Fibroblast of pulmonary artery (primary cell): ENCODE results near the gene ATL1.
A peak's percentile ranks its signal among the peaks of the same experiment; 100 is the strongest.
"Not testable (repeated sequence)": the region's sequence is repeated elsewhere in the genome, so short reads cannot be mapped to it uniquely, and the experiment has no call there.

ENCODE experiments used
- DNase-seq: peaks from one replicate; pipeline ENCODE4 v3.0.0-alpha.2; 2010; ENCODE audit warnings: low read depth
- H3K4me3 ChIP-seq: replicated peaks from 2 replicates; pipeline ENCODE4 v1.5.1; 2011; ENCODE audit warnings: low read depth, mild to moderate bottlenecking, control low read depth, low read length, moderate library complexity
- CTCF ChIP-seq: IDR thresholded peaks from 2 replicates; pipeline ENCODE4 v1.5.1; 2011; ENCODE audit warnings: mild to moderate bottlenecking, control low read depth, low read length, inconsistent platforms; ENCODE audit errors: missing control alignments

The ATL1 gene

GRCh38 chr14:50659327-50659974 is 99.5 kb downstream of the ATL1 start:
- H3K4me3 ChIP-seq, result no peak overlapping the region
- DNase-seq, result no peak
- TF ChIP-seq CTCF, result no peak

- not testable (repeated sequence) for DNase-seq, H3K4me3 ChIP-seq
Measured at GRCh38 chr14:50664579-50664978, 104.6 kb downstream of the ATL1 start.

- peak overlapping the region; percentile 86 for H3K4me3 ChIP-seq
- not testable (repeated sequence) for DNase-seq
Measured at GRCh38 chr14:50665300-50665699, 105.4 kb downstream of the ATL1 start.

- peak overlapping the region; percentile 86 for H3K4me3 ChIP-seq
- peak; percentile 77 for DNase-seq
- no peak for TF ChIP-seq CTCF
Measured at GRCh38 chr14:50666772-50667683, 107.1 kb downstream of the ATL1 start.

GRCh38 chr14:50667684-50667995 is 107.7 kb downstream of the ATL1 start:
- TF ChIP-seq CTCF, result no peak
- no peak for DNase-seq
- peak overlapping the region; percentile 86 for H3K4me3 ChIP-seq

GRCh38 chr14:50667996-50668825 is 108.3 kb downstream of the ATL1 start, which contains the start of gene SAV1:
Gene SAV1, minus strand, starts transcription at chr14:50668306. Its CDS starts 339 bp downstream, at chr14:50667967.
- TF ChIP-seq CTCF, result no peak
- H3K4me3 ChIP-seq, result peak within 1 kb of the TSS; percentile 86
- DNase-seq, result peak; percentile 85

GRCh38 chr14:50668826-50669143 is 108.8 kb downstream of the ATL1 start:
- DNase-seq, result no peak
- peak overlapping the region; percentile 86 for H3K4me3 ChIP-seq
- TF ChIP-seq CTCF, result no peak
